Skin of body (tissue), 2 donors: ENCODE results near the gene NUDT9. TPM values are rescaled to one million over a fixed set of nuclear protein-coding genes. Genes with fewer than 3 reads are reported as not detected.
"Not testable (repeated sequence)": the region's sequence is repeated elsewhere in the genome, so short reads cannot be mapped to it uniquely, and the experiment has no call there.

ENCODE experiments used
- DNase-seq: peaks from one replicate; lab custom pipeline; 2025; lab: John Stamatoyannopoulos, UW
- total RNA-seq: library from RNA; depleted of rRNA; stranded (reverse); fragments of >200 nt; gene quantifications from one replicate; pipeline ENCODE4 v1.2.3, GENCODE V29; 2014

Gene NUDT9
- total RNA-seq, 1 donor from 2014 or later: 15.7 TPM

GRCh38 chr4:87406902-87407301 is 15.5 kb upstream of the NUDT9 start:
- DNase-seq: not testable (repeated sequence)

GRCh38 chr4:87409420-87409939 is 12.9 kb upstream of the NUDT9 start:
- no peak for DNase-seq

DNA sequence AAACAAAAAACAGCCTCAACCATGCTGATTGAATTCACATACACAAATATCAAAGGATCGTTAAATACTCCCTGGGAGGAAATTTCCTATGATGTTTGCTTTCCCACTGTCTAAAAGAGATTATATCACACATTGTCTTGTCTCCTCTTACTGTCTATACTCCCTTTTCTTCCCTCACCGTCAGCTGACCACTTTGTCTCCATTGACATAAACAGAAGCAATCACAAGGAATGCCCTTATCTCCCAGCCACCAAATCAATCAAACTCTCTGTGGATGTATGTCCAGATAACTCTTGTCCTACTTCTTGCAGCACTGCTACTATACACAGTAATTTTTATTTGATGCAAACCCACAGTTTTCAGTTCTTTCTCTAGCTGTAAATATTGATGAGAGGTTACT is 12.2 kb upstream of the NUDT9 start:
- DNase-seq: no peak

DNA sequence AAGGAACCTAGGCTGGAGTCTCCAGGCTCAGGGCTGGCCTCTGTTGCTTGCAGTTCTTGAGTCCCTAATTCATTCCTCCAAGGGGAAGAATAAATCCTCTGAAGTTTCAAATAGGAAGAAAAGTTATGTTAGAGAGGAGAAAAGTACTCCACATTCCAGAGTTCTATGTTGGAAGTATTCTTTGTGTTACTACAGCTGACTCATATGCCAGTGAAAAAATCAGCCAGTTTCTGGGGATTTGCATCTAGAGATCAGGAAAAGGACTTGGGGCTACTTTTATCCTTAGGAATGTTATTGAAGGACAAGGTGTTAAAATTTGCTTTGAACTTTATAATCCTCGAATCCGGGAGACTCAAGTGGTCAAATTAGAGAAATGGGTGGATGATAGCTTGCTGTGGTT is 11.7 kb upstream of the NUDT9 start:
- DNase-seq: no peak

GRCh38 chr4:87414816-87415215 is 7.6 kb upstream of the NUDT9 start:
- DNase-seq: no peak

GRCh38 chr4:87416965-87417364 is 5.4 kb upstream of the NUDT9 start:
- no peak for DNase-seq

DNA sequence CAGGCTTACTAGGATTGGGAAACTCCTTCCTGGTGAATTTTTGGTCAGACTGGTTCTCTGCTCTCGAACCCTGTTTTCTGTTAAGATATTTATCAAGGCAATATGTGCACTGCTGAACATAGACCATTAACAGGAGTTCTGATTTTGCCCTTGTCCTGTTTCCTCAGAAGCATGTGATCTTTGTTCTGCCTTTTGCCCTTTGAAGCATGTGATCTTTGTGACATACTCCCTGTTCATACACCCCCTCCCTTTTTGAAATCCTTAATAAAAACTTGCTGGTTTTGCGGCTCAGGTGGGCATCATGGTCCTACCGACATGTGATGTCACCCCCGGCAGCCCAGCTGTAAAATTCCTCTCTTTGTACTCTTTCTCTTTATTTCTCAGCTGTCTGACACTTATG is 4.0 kb upstream of the NUDT9 start:
- DNase-seq: not testable (repeated sequence)

GRCh38 chr4:87419578-87420249 is 2.7 kb upstream of the NUDT9 start:
- no peak for DNase-seq

GRCh38 chr4:87420276-87420830 is 2.0 kb upstream of the NUDT9 start:
- DNase-seq: no peak

- DNase-seq: no peak
Observed at GRCh38 chr4:87423317-87424098, 1.1 kb downstream of the NUDT9 start.

DNA sequence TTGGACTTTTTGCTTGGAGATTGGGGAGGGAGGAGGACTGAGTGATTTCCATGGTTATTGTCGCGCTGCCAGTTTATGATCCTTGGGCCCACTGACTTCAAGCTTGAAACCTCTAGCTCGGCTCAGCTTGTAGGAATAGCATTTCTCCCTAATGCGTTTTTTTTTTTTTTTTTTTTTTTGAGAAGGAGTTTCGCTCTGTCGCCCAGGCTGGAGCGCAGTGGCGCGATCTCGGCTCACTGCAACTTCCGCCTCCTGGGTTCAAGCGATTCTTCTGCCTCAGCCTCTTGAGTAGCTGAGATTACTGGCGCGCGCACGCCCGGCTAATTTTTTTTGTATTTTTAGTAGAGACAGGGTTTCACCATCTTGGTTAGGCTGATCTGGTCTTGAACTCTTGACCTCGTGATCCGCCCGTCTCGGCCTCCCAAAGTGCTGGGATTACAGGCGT is 1.7 kb downstream of the NUDT9 start:
- DNase-seq: not testable (repeated sequence)

DNA sequence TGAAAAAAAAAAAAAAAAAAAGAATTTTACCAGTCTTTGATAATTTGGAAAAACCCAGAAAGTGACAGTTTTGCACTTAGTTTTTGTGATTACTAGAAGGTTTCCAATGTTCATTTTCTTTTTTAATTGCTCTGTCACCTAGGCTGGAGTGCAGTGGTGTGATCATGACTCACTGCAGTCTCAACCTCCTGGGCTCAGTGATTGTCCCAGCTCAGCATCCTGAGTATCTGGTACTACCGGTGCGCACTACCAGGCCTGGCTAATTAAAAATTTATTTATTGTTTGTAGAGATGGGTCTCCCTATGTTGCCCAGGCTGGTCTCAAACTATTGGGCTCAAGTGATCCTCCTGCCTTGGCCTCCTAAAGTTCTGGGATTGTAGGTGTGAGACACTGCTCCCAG is 3.3 kb downstream of the NUDT9 start:
- no peak for DNase-seq

GRCh38 chr4:87426865-87427517 is 4.6 kb downstream of the NUDT9 start:
- no peak for DNase-seq

DNA sequence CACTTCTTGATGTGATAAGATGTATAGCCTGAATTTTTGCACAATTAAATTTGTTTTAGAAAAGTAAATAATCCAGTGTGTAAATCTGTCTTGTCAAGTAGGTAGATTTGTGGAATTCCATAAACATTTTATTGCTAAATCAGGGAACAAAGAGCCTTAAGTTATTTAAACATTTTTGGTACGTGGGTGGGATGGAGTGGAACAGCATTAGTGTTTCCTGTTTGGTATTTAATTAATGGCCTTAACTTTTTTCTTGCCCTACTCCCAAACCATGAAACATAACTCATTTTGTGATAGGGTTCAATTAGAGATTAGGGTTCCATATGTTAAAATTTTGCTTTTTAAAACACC is 5.1 kb downstream of the NUDT9 start:
- DNase-seq: no peak

GRCh38 chr4:87428979-87429378 is 6.6 kb downstream of the NUDT9 start:
- no peak for DNase-seq

GRCh38 chr4:87430038-87430437 is 7.7 kb downstream of the NUDT9 start:
- DNase-seq: no peak

GRCh38 chr4:87433342-87433741 is 11.0 kb downstream of the NUDT9 start:
- DNase-seq: no peak

DNA sequence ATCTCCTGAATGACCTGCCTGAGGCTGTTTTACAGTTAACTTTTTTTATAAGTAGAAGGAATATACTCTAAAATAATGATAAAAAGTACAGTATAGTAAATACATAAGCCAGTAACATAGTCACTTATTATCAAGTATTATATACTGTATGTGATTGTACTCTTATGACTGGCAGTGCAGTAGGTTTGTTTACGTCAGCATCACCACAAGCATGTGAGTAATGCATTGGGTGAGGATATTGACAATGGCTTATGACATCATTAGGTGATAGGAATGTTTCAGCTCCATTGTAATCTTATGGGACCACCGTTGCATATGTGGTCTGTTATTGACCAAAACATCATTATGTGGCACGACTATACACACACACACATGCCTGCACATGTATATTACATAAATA is 20.5 kb downstream of the NUDT9 start:
- no peak for DNase-seq

- no peak for DNase-seq
Observed at GRCh38 chr4:87444741-87445140, 22.4 kb downstream of the NUDT9 start.

DNA sequence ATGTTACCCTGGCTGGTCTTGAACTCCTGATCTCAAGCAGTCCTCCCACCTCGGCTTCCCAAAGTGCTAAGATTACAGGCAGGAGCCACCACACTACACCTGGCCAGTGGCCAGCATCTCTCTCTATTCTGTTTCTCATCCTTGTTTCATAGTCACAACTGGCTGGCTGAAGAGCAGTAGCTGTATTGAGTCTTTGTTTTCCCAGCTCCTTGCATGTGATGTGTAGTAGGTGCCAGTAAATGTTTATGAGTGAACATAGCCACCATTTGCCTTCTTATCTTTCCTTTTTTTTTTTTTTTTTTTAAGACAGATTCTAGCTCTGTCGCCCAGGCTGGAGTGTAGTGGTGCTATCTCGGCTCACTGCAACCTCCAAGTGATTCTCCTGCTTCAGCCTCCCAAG is 23.6 kb downstream of the NUDT9 start:
- DNase-seq: no peak

GRCh38 chr4:87446375-87446774 is 24.0 kb downstream of the NUDT9 start:
- DNase-seq: not testable (repeated sequence)

- no peak for DNase-seq
Observed at GRCh38 chr4:87451537-87451936, 29.2 kb downstream of the NUDT9 start.
